Right kidney (tissue), 1 donor: ENCODE measurements around the gene NSMCE1.

ENCODE experiments used
- DNase-seq: peaks from one replicate; pipeline ENCODE4 v3.0.0-alpha.2; 2016

NSMCE1 gene

DNA sequence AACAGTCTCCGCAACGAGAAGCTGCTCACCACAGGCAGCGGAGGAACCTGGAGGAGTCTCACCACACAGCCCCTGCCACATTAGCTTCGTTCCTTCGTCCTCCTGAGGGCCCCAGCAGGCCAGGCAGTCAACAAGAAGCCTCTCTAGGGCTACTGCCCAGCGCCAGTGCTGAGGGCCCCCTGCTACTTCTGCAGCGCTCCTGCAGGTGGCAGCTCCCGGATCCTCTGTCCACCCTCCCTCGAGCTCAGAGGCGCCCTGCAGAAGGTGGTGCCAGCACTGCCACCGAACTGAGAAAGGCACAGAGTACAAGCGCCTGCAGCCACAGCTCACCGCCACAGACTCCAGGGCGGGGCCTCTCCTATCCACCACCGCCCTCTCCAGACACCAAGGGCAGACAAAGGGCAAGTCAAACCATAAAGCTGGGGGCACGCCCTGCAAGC, 38.0 kb downstream of the NSMCE1 start:
- DNase-seq: no peak

DNA sequence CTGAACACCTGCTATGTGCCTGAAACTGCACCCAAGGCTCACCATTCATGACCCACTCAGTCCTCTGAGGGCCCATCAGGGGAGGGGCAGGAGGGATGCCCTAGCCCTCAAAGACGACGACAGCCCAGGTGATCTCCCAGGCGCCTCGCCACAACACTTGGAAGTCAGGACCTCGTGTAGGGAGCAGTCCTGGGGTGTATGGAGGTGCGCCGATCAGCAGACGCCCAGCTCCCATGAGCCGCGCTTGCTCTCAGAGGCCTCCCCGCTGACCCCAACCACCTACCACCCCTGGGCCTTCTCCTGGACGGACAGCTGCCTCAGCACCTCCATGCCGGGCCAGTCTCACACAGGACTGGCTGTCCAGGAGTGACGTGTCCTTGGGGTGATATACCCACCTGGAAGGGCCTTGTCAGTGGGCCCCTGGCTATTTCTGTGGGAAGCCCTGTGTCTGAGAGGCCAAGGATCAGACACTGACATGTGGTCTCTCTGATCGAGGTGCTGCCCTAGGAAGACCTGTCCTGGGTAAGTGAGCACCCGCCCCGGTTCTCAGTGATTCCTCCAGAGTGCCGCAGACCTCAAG, 38.6 kb downstream of the NSMCE1 start:
- DNase-seq: no peak

DNA sequence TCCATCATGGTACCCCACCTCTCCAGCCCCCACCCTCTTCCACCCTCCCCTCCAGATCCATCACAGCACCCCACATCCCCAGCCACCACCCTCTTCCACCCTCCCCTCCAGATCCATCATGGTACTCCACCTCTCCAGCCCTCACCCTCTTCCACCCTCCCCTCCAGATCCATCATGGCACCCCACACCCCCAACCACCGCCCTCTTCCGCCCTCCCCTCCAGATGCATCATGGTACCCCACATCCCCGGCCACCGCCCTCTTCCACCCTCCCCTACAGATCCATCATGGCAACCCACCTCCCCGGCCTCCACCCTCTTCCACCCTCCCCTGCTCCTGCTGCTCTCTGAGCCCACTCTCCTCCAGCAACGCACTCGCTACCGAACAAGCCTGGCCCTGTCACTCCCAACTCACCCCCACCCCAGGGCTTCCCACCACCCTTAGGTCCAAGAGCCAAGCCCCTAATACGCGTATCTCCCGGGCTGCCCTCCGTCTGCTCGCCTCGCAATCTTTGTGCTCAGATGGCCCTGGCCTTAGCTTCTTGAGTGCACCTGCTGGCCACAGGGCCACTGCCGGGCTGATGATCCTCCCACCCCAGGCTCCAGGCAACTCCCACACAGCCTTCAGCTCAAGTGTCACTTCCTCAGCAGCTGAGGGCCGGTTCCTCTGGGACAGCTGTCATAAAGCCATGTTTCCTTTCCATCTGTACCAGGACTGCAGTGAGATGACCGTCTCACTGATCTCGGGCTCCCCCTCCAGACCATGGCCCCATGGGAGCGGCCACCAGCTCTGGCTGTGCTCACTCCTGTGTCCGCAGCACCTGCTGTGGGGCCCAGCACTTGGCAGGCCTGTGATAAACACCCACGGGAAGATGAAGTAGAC, 39.7 kb downstream of the NSMCE1 start:
- no peak for DNase-seq

DNA sequence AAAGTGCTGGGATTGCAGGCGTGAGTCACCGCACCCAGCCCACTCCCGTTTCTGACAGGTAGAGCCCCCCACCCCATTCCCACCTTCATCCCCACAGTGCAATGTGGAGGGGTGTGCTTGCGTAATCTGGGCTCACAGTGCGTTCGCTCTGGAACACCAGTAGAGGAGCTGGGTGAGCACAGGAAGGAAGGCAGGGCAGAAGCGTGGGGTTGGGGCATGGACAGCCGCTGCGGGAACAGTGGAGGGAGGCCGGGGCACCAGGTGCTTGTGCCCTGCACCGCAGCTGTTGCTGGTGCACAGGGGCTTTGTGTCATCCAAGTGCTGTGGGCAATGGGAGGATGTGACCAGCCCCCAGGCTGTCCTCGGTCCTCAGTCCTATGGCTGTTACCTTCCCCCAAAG, 40.5 kb downstream of the NSMCE1 start:
- no peak for DNase-seq

DNA sequence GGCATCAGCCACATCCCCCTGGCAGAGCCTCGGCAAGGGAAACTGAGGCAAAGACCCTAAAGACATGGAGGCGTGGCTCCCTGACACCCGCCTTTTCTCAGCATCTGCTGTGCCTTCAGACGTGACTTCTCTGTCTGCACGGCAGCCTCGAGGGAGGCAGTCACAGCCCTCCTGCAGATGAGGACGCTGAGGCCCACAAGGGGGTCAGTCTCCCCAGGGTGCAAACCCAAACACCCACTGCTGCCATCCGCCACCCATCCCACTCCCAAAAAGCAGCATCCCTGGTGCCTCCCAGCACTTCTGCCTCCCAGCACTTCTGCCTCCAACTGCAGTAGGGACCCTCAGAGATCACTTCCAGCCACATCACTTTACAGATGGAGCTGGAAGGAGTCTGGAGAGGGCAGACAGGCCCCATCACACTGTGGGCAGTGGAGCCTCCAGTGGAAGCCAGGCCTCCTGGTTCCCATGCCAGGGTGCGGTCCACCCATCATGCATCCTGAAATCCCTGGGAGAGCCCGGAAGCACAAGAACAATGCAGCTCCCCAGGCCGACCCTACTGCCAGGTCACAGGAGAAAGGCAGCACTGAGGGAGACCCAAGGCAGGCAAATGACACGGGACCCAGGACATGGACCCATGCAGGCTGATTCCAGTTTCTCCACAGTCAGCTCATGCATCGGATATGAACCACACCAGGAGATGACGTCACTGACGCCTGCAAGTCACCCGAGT, 41.4 kb downstream of the NSMCE1 start:
- no peak for DNase-seq

DNA sequence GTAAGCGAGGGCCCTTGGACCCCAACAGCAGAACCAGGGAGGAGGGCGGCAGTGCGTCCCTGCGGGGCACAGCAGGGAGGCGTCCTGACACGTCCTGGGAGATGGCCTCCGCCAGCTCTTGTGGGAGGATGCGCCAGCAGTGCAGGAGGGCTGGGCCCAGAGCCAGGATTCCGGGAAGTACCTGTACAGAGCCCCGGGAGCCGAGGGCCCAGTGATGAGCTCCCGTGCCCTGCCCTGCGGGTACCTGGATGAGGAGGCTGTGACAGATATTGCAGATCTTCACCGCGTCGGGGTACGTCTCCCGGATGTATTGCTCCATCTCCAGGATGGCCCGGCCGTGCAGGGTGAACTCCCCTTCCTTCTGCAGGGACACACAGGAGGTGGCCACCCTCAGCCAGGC, 42.1 kb downstream of the NSMCE1 start:
- no peak for DNase-seq

DNA sequence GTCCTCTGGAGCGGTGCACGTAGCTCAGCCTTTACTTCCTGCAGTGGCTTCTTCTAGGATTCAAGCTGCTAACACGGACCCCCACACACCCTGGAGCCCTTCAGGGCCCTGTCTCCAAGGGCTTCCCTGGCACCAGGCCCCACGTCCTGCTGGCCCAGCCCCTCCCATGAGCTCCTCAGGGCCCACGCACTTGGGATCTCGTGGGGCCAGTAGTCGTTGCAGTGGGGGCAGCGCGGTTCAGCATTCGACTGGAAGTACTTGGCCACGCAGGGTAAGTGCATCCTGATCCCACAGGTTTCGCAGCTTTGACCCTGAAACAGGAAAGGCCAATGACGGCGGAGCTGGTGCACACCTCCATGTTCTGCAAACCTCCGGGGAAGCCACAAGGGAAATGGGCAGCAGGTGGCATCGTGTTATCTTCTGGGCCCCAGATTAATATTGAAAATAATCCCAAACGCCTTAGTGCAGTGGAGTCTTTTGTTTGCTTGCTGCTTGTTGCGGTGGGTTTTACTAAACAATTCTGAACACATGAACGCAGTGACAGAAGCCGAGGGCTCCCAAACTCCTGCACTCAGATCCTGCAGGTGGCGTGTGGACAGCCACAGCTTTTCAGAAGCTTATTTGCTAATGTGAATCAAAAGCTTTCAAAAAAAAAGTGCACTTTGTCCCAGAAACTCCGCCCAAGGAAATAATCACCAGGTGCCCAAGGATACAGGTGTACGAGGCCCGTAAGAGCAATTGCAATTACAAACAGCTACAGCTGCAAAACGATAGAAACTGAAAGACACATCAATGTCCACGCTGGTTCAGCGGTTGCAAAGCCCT, 42.8 kb downstream of the NSMCE1 start:
- no peak for DNase-seq

DNA sequence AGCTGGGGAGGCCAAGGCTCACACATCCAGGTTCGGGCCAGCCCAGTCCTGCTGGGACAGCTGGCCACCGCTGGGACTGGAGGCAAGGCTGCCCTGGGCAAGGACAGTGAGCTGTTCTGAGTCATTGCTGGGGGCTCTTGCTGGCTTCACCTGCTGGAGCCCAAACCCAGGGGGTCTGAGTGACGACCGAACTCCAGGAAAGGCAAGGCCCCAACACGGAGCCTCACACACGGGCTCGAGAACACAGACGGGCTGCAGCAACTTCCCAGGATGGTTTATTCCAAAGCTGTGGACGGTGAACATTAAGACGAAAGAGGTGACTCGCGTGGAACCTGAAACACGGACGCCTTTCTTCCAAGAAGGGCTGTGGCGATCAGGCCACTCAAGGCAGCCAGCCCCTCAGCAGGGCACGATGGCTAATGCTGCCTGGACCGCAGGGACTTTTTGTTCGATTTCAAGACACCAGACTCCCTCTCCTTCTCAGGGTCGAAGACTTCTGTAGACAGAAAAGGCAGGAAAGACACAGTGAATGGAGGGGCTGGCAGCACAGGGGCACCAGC, 43.8 kb downstream of the NSMCE1 start:
- no peak for DNase-seq

DNA sequence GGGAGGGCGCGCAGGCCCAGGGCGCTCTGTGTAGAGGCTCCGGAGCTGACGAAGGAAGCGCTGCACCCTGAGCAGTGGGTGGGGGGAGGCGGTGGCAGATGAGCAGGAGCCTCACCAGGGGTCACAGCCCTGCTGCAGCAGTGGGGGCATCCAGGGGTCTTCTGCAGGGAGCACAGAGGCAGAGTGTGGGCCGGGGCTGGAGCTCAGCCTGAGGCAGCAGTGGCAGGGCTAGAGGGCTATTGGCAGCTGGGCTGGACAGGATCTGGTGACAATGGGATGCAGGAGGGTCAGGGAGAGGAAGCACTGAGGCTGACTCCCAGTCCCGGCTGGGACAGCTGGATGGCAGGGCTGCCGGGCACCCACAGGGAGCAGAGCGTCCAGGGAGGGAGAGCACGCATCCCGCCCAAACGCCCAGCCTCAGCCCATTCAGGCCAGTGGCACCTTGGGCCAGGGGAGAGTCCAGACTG, 44.3 kb downstream of the NSMCE1 start:
- no peak for DNase-seq

DNA sequence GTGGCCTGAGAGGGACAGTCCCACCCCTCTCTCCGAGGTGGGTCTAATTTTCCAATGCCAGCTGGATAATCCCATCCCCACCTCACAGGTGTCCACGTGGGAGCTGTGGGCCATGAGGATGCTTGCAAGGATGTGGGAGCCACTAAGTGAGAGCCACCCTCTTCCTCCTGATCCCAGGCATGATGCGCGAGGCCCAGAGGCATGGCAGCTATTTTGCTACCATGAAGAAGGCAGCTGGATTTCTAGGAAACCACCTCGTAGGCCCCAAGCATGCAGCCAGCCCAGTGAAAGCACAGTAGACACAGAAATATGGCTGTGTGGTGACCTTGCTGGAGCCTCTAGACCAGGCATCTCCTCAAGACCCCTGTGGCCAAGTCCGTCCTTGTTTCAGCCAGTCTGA, 44.9 kb downstream of the NSMCE1 start:
- DNase-seq: no peak

DNA sequence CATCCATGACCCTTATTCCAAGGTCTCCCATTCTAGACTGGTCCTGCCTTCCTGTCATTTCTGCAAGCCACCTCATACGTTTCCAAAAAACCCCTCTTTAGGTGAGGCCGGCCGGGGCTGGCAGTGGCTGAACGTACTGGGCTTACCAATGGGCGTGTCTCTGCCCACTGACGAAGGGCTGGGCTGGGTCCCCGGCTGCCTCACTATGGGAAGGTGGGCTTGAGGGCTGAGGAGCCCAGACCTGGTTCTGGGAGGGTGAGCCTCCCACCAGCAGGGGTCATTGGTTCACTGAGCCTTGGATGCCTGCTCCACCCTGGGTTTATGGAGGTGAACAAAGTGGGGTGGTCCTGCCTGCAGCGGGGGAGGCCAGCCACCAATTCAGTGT, 45.4 kb downstream of the NSMCE1 start:
- no peak for DNase-seq

DNA sequence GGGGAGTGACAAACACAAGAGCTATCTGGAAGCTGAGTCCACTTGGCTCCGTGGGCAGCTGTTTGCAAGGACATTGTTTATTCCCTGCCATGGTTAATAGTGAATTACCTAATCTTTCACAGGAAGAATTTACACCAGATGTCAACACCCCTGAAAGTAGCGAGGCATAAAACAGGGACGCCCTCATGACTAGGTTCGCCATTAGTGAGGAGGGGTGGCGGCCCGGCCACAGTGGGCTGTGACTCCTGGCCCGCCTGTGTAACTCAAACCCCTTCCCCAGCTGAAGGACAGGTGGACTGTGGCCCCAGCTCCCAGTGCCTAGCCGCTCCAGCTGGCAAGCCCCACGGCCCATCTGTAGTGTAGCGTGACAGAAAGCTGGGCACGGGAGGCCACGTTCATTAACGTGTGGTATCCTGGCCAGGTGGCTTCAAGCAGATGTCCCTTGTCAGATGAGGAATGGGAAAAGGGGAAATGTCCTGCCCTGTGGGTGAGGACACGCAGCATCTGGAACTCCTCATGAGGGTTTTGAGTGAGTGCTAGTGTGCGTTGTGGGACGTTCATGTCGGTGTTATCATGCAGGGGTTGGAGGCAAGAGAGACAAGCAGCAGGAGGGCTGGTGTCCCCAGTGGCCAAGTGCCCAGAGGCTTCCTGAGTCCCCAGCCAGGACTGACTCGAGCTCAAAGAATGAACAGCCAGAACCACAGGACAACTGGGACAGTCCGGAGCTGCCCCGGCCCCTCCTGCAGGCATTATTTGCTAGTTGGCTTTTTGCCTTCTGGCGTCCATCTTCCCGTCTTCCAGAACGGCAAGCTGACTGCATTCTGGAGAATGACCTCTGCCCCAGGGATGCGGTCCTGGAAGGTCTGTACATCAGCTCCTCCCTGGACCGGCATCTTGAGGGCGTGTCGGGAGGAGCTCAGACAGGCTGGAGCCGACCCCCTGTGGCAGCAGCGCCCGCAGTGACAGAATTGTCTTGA, 46.0 kb downstream of the NSMCE1 start:
- peak; percentile 61 for DNase-seq

DNA sequence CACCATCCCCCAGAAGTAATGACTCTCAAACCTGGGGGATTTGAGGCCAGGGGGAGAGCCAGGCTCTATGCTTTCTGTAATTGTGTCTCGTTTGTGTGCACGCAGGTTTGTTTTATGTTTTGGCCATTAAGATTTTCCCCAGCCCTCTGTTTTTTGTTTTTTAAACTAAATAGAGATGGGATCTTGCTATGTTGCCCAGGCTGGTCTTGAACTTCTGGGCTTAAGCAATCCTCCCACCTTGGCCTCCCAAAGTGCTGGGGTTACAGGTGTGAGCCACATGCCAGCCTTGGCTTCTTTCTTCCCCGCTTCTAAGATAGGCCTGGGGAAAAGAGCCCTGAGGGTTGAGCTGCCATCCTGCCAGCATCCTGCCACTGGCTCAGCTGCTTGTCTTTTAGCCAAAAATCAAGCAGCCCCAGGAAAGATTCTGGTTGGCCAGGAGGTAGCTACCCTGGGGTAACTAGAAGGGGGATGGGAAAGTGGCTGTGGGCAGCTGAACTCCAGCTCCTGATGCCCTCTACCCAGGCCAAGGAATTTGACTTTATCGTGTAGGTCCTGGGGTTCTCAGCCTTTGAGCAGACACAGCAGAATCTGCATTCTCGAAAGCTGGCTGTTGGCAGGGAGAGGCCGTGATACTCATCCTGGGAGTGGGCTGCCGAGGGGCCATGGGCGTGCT, 46.9 kb downstream of the NSMCE1 start:
- DNase-seq: no peak

DNA sequence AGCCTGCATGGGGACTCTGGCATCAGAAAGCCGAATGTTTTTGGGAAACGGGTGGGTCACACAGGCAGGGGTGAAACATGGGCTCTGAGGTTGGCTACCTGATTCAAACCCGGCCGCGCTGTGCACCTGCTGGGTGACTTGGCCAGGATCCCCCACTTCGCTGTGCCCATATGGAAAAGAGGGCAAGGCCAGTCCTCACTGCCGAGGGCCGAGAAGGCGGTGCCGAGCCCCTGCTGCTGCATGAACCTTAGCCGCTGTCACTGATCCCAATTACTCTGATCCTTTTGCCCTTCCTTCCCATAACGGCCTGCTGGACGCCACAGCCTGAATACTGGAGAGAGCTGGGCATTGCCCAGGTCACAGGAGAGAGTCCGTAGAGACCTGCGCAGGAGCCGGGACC, 47.6 kb downstream of the NSMCE1 start:
- no peak for DNase-seq

DNA sequence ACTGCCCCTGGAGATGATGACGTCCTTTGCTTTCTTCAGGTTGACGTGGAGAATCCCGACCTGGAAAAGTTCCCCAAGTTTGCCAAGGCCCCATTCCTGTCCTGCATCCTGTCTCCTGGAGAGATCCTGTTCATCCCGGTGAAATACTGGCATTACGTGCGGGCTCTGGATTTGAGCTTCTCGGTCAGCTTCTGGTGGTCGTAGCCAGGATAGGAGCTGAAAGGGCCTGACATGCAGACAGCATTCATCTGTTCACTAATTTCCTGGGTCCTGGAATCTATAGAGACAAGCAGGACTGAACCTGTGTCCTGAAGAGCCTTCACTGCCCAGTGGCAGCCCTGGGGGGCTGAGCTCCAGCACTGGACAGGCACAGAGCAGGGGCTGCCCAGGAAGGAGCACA, 48.0 kb downstream of the NSMCE1 start:
- no peak for DNase-seq

DNA sequence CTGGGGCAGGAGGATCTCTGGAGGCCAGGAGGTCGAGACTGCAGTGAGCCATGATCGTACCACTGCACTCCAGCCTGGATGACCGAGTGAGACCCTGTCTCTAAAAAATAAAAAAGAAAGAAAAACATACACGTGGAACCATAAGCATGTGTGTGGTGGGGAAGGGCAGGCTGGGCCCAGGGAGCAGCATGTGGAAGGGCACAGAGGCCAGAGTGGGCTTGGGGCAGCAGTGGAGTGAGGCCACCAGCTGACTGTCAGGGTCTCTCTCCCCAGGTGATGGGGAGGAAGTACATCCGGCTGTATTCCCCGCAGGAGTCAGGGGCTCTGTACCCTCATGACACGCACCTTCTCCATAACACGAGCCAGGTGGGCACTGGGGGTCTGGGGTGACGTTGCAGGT, 48.5 kb downstream of the NSMCE1 start:
- DNase-seq: no peak

DNA sequence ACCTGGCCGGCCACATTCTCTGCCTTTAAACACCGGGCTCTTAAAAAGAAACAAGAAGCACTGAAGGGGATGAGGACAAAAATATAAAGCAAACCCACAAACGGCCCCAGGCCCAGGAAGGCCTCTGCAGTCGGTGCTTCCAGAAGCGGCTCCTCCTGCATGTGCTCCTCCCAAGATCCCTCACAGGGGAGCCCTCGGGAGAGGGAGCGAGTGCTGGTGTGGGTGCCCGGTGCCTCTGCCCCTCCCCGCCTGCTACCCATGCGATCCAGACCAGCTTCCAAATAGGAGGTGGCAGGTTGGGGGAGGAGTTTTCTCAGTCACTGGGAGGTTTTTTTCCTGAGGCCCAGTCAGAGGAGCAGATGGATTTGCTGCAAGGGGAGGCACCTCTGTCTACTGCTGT, 49.4 kb downstream of the NSMCE1 start:
- no peak for DNase-seq

DNA sequence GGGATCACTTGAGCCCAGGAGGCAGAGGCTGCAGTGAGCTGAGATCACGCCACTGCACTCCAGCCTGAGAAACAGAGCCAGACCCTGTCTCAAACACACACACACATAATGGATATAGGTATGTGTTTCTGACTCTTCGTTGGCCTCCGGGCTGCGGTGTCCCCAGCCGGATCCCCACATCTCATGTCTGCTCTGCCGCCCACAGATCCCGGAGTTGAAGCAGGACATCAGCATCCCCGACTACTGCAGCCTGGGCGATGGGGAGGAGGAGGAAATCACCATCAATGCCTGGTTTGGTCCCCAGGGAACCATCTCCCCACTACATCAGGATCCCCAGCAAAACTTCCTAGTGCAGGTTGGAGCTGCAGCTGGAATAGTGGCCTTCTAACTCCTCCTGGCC, 49.8 kb downstream of the NSMCE1 start:
- DNase-seq: no peak

DNA sequence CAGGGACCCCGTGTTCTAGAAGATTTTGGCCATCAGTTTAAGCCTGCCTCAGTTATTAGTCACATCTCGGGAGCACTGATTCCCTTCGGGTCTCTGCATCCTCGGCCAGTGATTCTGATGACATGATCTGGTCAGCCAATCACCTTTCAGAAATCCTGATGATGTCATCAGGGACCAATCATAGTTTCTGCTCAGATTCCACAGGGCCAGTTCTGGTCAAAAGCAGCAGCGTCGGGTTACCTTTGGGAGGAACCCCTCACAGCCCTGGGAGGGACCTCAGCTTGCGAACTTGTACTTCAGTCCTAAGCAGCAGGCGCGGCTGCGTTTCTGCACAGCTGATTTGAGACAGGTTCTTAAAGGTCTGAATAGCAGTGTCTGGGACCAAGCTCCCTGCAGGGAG, 51.3 kb downstream of the NSMCE1 start:
- no peak for DNase-seq

DNA sequence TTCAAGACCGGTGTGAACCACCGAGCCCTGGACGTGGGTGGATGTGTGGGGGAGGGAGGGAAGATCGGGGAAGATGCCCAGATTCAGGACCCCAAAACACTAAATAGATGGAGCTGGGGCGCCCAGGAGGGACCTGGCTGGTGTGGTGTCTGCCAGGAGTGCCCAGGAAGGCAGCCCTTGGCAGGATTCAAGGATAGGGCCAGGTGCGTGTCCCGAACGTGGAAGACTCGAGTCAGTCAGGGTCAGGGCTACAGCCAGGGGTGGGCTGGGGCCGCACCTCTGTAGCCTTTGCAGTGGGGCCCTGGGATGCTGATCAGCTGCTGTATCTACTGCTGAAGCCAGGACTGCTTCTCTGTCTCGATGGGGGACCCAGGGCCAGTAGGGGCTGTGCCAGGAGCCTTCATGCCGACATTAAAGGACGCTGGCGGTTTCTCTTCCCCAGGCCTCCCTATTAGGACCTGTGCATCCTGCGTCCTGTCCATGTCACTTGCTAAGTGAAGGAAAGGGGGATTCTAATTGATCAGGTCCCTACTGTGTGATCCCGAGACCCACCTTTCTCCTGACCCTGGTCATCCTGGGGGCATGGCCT, 52.2 kb downstream of the NSMCE1 start:
- DNase-seq: no peak
